RKO (cell line): ENCODE results near the gene SPEG.

Experiments
- DNase-seq: peaks from one replicate; pipeline ENCODE4 v3.0.0-alpha.2; 2016; ENCODE audit warnings: low spot score

Gene SPEG

GRCh38 chr2:219444566-219445091, 10.0 kb downstream of the SPEG start:
- DNase-seq: no peak

GRCh38 chr2:219445220-219445640, 10.6 kb downstream of the SPEG start:
- DNase-seq: no peak

GRCh38 chr2:219446101-219446504, 11.5 kb downstream of the SPEG start:
- DNase-seq: no peak

GRCh38 chr2:219446689-219447088, 12.0 kb downstream of the SPEG start:
- no peak for DNase-seq

- no peak for DNase-seq
Observed at GRCh38 chr2:219447242-219448098, 12.8 kb downstream of the SPEG start.

- no peak for DNase-seq
Observed at GRCh38 chr2:219448099-219448775, 13.6 kb downstream of the SPEG start.

- no peak for DNase-seq
Observed at GRCh38 chr2:219448776-219449341, 14.2 kb downstream of the SPEG start.

- no peak for DNase-seq
Observed at GRCh38 chr2:219449609-219450008, 15.0 kb downstream of the SPEG start.

- no peak for DNase-seq
Observed at GRCh38 chr2:219451661-219452360, 17.2 kb downstream of the SPEG start.

- DNase-seq: peak; percentile 55
Observed at GRCh38 chr2:219452361-219453317, 18.0 kb downstream of the SPEG start.

- no peak for DNase-seq
Observed at GRCh38 chr2:219453671-219454590, 19.3 kb downstream of the SPEG start.

GRCh38 chr2:219455581-219455980, 20.9 kb downstream of the SPEG start:
- DNase-seq: no peak

GRCh38 chr2:219457784-219458369, 23.2 kb downstream of the SPEG start:
- peak; percentile 58 for DNase-seq

GRCh38 chr2:219458996-219459395, 24.4 kb downstream of the SPEG start:
- DNase-seq: no peak

- DNase-seq: peak; percentile 63
Observed at GRCh38 chr2:219459460-219460311, 25.0 kb downstream of the SPEG start.

- DNase-seq: no peak
Observed at GRCh38 chr2:219460424-219460926, 25.8 kb downstream of the SPEG start.

GRCh38 chr2:219461047-219461514, 26.4 kb downstream of the SPEG start:
- DNase-seq: no peak

GRCh38 chr2:219461669-219462068, 27.0 kb downstream of the SPEG start:
- no peak for DNase-seq
